MM.1S (cell line): ENCODE measurements around the gene TTC9.

Source experiments
- DNase-seq: peaks from one replicate; pipeline ENCODE4 v3.0.0-alpha.2; 2015
- H2AFZ ChIP-seq: fragments of 300-600 bp; sonication (generic); 2 replicates; pipeline ENCODE4 v1.6.0; 2016; ENCODE audit warnings: antibody characterized with exemption, low read length
- H3F3A ChIP-seq: fragments of 300-600 bp; sonication (generic); 2 replicates; pipeline ENCODE4 v1.6.1; 2016; ENCODE audit warnings: mild to moderate bottlenecking, antibody characterized with exemption, low read length, moderate library complexity, mixed read lengths; ENCODE audit not compliant: insufficient read depth
- H3K27ac ChIP-seq: fragments of 300-600 bp; sonication (generic); 2 replicates; pipeline ENCODE4 v1.5.1; 2016; ENCODE audit warnings: mild to moderate bottlenecking, low read length
- H3K27me3 ChIP-seq: fragments of 300-600 bp; sonication (generic); replicated peaks from 2 replicates; pipeline ENCODE4 v1.6.0; 2016; ENCODE audit warnings: low read length; ENCODE audit not compliant: insufficient read depth
- H3K36me3 ChIP-seq: fragments of 300-600 bp; sonication (generic); replicated peaks from 2 replicates; pipeline ENCODE4 v1.6.1; 2016; ENCODE audit warnings: mild to moderate bottlenecking, low read length, mixed read lengths; ENCODE audit not compliant: insufficient read depth
- H3K4me1 ChIP-seq: fragments of 300-600 bp; sonication (generic); 2 replicates; pipeline ENCODE4 v1.6.1; 2016; ENCODE audit warnings: low read length, mixed read lengths
- H3K4me2 ChIP-seq: fragments of 300-600 bp; sonication (generic); 2 replicates; pipeline ENCODE4 v1.6.0; 2016; ENCODE audit warnings: low read depth, low read length
- H3K4me3 ChIP-seq: fragments of 300-600 bp; sonication (generic); 2 replicates; pipeline ENCODE4 v1.5.1; 2016; ENCODE audit warnings: low read length, mixed read lengths
- H3K79me2 ChIP-seq: fragments of 300-600 bp; sonication (generic); 2 replicates; pipeline ENCODE4 v1.6.1; 2016; ENCODE audit warnings: mixed run types, low read length, mixed read lengths
- H3K9ac ChIP-seq: fragments of 300-600 bp; sonication (generic); 2 replicates; pipeline ENCODE4 v1.6.1; 2016; ENCODE audit warnings: low read length, mixed read lengths
- H3K9me2 ChIP-seq: fragments of 300-600 bp; sonication (generic); replicated peaks from 2 replicates; pipeline ENCODE4 v1.6.1; 2016; ENCODE audit warnings: mild to moderate bottlenecking, low read length, mixed read lengths; ENCODE audit not compliant: insufficient read depth
- H3K9me3 ChIP-seq: fragments of 300-600 bp; sonication (generic); replicated peaks from 2 replicates; pipeline ENCODE4 v1.6.1; 2016; ENCODE audit warnings: mild to moderate bottlenecking, low read length, mixed read lengths; ENCODE audit not compliant: insufficient read depth
- H4K20me1 ChIP-seq: fragments of 300-600 bp; sonication (generic); 2 replicates; pipeline ENCODE4 v1.6.1; 2016; ENCODE audit warnings: mild to moderate bottlenecking, low read length, moderate library complexity, mixed read lengths; ENCODE audit not compliant: insufficient read depth
- EZH2 ChIP-seq: fragments of 300-600 bp; sonication (generic); optimal IDR thresholded peaks from 2 replicates; pipeline ENCODE3; 2017; ENCODE audit warnings: low read depth, mild to moderate bottlenecking, antibody characterized with exemption, low read length, mixed read lengths
- EZH2phosphoT487 ChIP-seq: fragments of 300-600 bp; sonication (generic); IDR thresholded peaks from 2 replicates; pipeline ENCODE4 v1.6.1; 2018; ENCODE audit warnings: antibody characterized with exemption, low read length
- TF ChIP-seq, protein P1 (sequence below): fragments of 300-600 bp; sonication (generic); IDR thresholded peaks from 2 replicates; pipeline ENCODE4 v1.5.1; 2016; ENCODE audit warnings: antibody characterized with exemption, low read length, mixed read lengths

The TTC9 gene

DNA sequence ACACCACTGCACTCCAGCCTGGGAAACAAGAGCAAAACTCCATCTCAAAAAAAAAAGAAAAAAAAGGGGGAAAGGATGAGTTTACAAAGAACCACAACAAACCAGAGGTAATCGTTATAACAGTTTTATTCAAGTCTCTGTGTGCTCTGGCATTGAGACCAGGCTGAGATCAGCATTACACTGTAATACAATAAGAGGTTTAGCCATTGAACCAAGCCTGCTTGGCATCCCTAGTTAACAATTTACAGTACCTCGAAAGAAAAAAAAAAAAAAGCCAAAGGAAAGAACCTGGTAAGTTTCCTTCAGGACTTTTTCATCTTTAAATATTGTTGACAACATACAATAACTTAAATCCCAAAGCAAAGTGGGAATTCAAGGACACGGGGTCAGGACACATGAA is 80.7 kb downstream of the TTC9 start:
- H3K9me2 ChIP-seq, result no peaks in the 10 kb centered on the region
- no peak for DNase-seq
- no peaks in the 10 kb centered on the region for H4K20me1 ChIP-seq
- H3K79me2 ChIP-seq, result no peaks in the 10 kb centered on the region
- no peaks in the 10 kb centered on the region for H3K9me3 ChIP-seq
- no peak overlapping the region for H3K9ac ChIP-seq
- TF ChIP-seq, protein P1, sequence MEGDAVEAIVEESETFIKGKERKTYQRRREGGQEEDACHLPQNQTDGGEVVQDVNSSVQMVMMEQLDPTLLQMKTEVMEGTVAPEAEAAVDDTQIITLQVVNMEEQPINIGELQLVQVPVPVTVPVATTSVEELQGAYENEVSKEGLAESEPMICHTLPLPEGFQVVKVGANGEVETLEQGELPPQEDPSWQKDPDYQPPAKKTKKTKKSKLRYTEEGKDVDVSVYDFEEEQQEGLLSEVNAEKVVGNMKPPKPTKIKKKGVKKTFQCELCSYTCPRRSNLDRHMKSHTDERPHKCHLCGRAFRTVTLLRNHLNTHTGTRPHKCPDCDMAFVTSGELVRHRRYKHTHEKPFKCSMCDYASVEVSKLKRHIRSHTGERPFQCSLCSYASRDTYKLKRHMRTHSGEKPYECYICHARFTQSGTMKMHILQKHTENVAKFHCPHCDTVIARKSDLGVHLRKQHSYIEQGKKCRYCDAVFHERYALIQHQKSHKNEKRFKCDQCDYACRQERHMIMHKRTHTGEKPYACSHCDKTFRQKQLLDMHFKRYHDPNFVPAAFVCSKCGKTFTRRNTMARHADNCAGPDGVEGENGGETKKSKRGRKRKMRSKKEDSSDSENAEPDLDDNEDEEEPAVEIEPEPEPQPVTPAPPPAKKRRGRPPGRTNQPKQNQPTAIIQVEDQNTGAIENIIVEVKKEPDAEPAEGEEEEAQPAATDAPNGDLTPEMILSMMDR, result no peak
- no peak for TF ChIP-seq EZH2phosphoT487
- no peak for TF ChIP-seq EZH2
- H3K4me1 ChIP-seq, result no peaks in the 10 kb centered on the region
- no peak overlapping the region for H2AFZ ChIP-seq
- H3K4me2 ChIP-seq, result no peak overlapping the region
- no peaks in the 10 kb centered on the region for H3K27me3 ChIP-seq
- no peaks in the 10 kb centered on the region for H3F3A ChIP-seq
- no peak overlapping the region for H3K4me3 ChIP-seq
- H3K27ac ChIP-seq, result no peak overlapping the region
- H3K36me3 ChIP-seq, result no peaks in the 10 kb centered on the region

DNA sequence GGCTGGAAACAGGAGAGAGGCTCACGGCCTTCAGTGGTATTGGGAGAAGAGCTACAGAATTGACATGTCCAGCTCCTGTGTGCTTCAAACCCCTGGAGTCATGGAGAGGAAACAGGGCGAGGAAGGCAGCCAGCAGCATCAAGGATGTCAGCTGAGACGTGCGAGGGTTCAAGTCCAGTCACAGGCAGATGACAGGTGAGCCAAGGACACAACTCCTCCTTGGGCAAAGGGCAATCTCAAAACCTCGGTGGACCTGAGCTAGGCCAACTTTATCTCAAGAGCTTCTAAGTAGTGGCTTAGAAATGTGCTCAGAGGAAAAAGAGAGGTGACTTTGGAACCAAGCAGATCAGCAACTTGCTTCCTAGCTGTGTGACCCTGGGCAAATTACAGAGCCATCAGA is 81.6 kb downstream of the TTC9 start:
- H3K36me3 ChIP-seq, result no peaks in the 10 kb centered on the region
- no peaks in the 10 kb centered on the region for H3K4me1 ChIP-seq
- H3K79me2 ChIP-seq, result no peaks in the 10 kb centered on the region
- H3K4me3 ChIP-seq, result no peak overlapping the region
- H3K27me3 ChIP-seq, result no peaks in the 10 kb centered on the region
- TF ChIP-seq, protein P1, result no peak
- TF ChIP-seq EZH2phosphoT487, result no peak
- no peak for TF ChIP-seq EZH2
- H3K27ac ChIP-seq, result no peak overlapping the region
- H3K9ac ChIP-seq, result no peak overlapping the region
- H2AFZ ChIP-seq, result no peak overlapping the region
- H4K20me1 ChIP-seq, result no peaks in the 10 kb centered on the region
- H3F3A ChIP-seq, result no peaks in the 10 kb centered on the region
- no peak overlapping the region for H3K4me2 ChIP-seq
- H3K9me3 ChIP-seq, result no peaks in the 10 kb centered on the region
- DNase-seq, result no peak
- H3K9me2 ChIP-seq, result no peaks in the 10 kb centered on the region

DNA sequence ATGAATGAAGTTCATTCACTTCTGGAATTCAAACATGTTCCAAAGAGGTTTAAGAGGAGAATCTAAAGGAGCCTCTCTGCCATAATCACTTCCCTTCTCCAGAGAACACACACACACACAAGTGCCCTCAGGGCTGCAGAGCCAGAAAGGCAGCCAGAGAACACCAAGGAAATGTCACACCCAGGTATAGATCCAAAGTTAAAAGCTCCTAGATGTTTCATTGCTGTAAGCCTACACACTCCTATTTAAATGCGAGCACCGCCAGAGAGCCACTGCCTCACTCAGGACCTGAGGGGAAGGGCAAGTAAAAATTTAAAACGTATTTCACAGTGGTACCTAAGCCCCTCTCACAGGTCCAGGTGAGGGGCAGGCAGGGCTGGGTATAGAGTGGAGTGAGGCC is 82.4 kb downstream of the TTC9 start:
- H3F3A ChIP-seq, result no peaks in the 10 kb centered on the region
- H3K9me2 ChIP-seq, result no peaks in the 10 kb centered on the region
- no peaks in the 10 kb centered on the region for H4K20me1 ChIP-seq
- no peaks in the 10 kb centered on the region for H3K9me3 ChIP-seq
- H3K4me1 ChIP-seq, result no peaks in the 10 kb centered on the region
- H2AFZ ChIP-seq, result no peak overlapping the region
- no peaks in the 10 kb centered on the region for H3K36me3 ChIP-seq
- no peaks in the 10 kb centered on the region for H3K27me3 ChIP-seq
- H3K9ac ChIP-seq, result no peak overlapping the region
- H3K79me2 ChIP-seq, result no peaks in the 10 kb centered on the region
- TF ChIP-seq EZH2phosphoT487 (no peak), EZH2 (no peak)
- TF ChIP-seq, protein P1, result no peak
- no peak overlapping the region for H3K4me2 ChIP-seq
- no peak overlapping the region for H3K4me3 ChIP-seq
- no peak for DNase-seq
- no peak overlapping the region for H3K27ac ChIP-seq
